Measurements from ENCODE around the gene ATP9A.
A peak's percentile ranks its signal among the peaks of the same experiment; 100 is the strongest.

The ATP9A gene

GRCh38 chr20:51628533-51629398 is 139.4 kb downstream of the ATP9A start:
- DNase-seq (ENCODE audit: low spot score) = no peak

GRCh38 chr20:51627586-51627985 is 140.6 kb downstream of the ATP9A start:
- DNase-seq (ENCODE audit: low spot score) = no peak

- no peak for DNase-seq (ENCODE audit: low spot score)
These were observed 143.1 kb downstream of the ATP9A start for GRCh38 chr20:51625105-51625504.

- DNase-seq (ENCODE audit: low spot score) = peak; percentile 63
These were observed 143.9 kb downstream of the ATP9A start for GRCh38 chr20:51624157-51624731.

GRCh38 chr20:51623255-51623654 is 144.9 kb downstream of the ATP9A start:
- DNase-seq (ENCODE audit: low spot score) = no peak

- no peak for DNase-seq (ENCODE audit: low spot score)
These were observed 146.0 kb downstream of the ATP9A start for GRCh38 chr20:51622004-51622874.

GRCh38 chr20:51620432-51620831 is 147.8 kb downstream of the ATP9A start:
- no peak for DNase-seq (ENCODE audit: low spot score)

GRCh38 chr20:51616060-51616459 is 152.1 kb downstream of the ATP9A start:
- DNase-seq (ENCODE audit: low spot score) = no peak

- no peak for DNase-seq (ENCODE audit: low spot score)
These were observed 153.5 kb downstream of the ATP9A start for GRCh38 chr20:51614687-51615086.

- DNase-seq (ENCODE audit: low spot score) = no peak
These were observed 154.6 kb downstream of the ATP9A start for GRCh38 chr20:51613580-51613979.

- no peak for DNase-seq (ENCODE audit: low spot score)
These were observed 155.3 kb downstream of the ATP9A start for GRCh38 chr20:51612896-51613295.

GRCh38 chr20:51611625-51611890 is 156.6 kb downstream of the ATP9A start:
- DNase-seq (ENCODE audit: low spot score) = no peak

GRCh38 chr20:51610761-51611624 is 157.2 kb downstream of the ATP9A start:
- no peak for DNase-seq (ENCODE audit: low spot score)

GRCh38 chr20:51610111-51610510 is 158.1 kb downstream of the ATP9A start:
- no peak for DNase-seq (ENCODE audit: low spot score)

- DNase-seq (ENCODE audit: low spot score) = no peak
These were observed 158.9 kb downstream of the ATP9A start for GRCh38 chr20:51609251-51609650.

- DNase-seq (ENCODE audit: low spot score) = no peak
These were observed 160.1 kb downstream of the ATP9A start for GRCh38 chr20:51608061-51608460.

GRCh38 chr20:51607170-51607569 is 161.0 kb downstream of the ATP9A start:
- DNase-seq (ENCODE audit: low spot score) = no peak

GRCh38 chr20:51604851-51605250 is 163.3 kb downstream of the ATP9A start:
- DNase-seq (ENCODE audit: low spot score) = no peak

- DNase-seq (ENCODE audit: low spot score) = no peak
These were observed 166.1 kb downstream of the ATP9A start for GRCh38 chr20:51602131-51602530.

GRCh38 chr20:51600950-51601349 is 167.2 kb downstream of the ATP9A start:
- no peak for DNase-seq (ENCODE audit: low spot score)

GRCh38 chr20:51600016-51600420 is 168.2 kb downstream of the ATP9A start:
- no peak for DNase-seq (ENCODE audit: low spot score)

- DNase-seq (ENCODE audit: low spot score) = no peak
These were observed 169.6 kb downstream of the ATP9A start for GRCh38 chr20:51598556-51598955.
